Vagina (tissue), 2 donors: Measurements from ENCODE around the gene MDGA2.

Experiments used
- CTCF ChIP-seq, 3 experiments: fragments of 450-650 bp in 2 of 3; fragments of 200-600 bp in 1 of 3; sonication (generic) in 1 of 3; IDR thresholded peaks; one replicate each; pipeline ENCODE4 v1.5.1; 2017 to 2019; ENCODE audit warnings: antibody characterized with exemption in 3 of 3, mild to moderate bottlenecking in 2 of 3, moderate library complexity in 2 of 3
- POLR2A ChIP-seq, 2 donors: fragments of 450-650 bp; IDR thresholded peaks; one replicate each; pipeline ENCODE4 v1.6.1; 2017; ENCODE audit warnings: antibody characterized with exemption in 2 of 2, mild to moderate bottlenecking in 2 of 2, moderate library complexity in 2 of 2
- POLR2AphosphoS5 ChIP-seq, 2 donors: sonication (generic); formaldehyde crosslinking; IDR thresholded peaks; one replicate each; pipeline ENCODE4 v1.9.0; 2017; ENCODE audit warnings: antibody characterized with exemption in 2 of 2, mild to moderate bottlenecking in 2 of 2, low read depth in 1 of 2; ENCODE audit not compliant: insufficient read depth in 1 of 2

DNA sequence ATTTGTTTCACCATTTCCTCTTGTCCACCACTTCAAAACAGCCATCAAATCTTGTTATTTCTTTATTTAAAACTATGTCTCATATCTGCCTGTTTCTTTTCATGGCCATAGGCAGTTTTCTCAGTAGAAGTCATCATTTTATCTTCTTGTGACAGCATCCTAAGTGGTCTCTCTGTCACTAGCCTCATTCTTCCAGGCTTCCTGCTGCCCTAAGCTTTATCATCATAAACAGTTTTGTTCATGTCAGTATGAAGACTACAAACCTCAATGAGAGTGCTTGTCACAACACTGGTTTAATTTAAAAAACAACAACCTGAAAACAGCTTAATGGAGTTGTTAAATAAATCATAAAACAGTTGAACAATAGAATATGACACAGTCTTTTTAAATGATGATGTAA lies 636.1 kb downstream of the MDGA2 start:
- no peak for TF ChIP-seq POLR2A (IDR thresholded peaks at IDR 0.05)
- TF ChIP-seq CTCF (IDR thresholded peaks at IDR 0.05) = no peak
- no peak for TF ChIP-seq POLR2AphosphoS5 (IDR thresholded peaks at IDR 0.05; ENCODE audit: insufficient read depth in 1 of 2, low read depth in 1 of 2)
